HEK293T (cell line): ENCODE data around the gene NOD1.

Experiments
- CTCF ChIA-PET: fragments of 350-600 bp; formaldehyde crosslinking; extraction: SDS; loops from one replicate; lab custom pipeline; 2021; ENCODE audit warnings: antibody characterized with exemption, inconsistent platforms; lab: Yijun Ruan, JAX
- POLR2A ChIA-PET: fragments of 350-600 bp; formaldehyde crosslinking; extraction: SDS; loops from one replicate; lab custom pipeline; 2020; ENCODE audit warnings: antibody characterized with exemption, inconsistent platforms; lab: Yijun Ruan, JAX
- DNase-seq: peaks from one replicate; pipeline ENCODE4 v3.0.0; 2012; ENCODE audit warnings: mixed read lengths; ENCODE audit errors: extremely low spot score
- ARNT ChIP-seq: fragments of 450-650 bp; IDR thresholded peaks from 2 replicates; pipeline ENCODE4 v1.6.1; 2017; ENCODE audit warnings: mild to moderate bottlenecking
- BHLHE40 ChIP-seq: fragments of 450-650 bp; IDR thresholded peaks from 2 replicates; pipeline ENCODE4 v1.6.1; 2016; ENCODE audit warnings: mild to moderate bottlenecking, moderate library complexity, borderline replicate concordance
- CTBP1 ChIP-seq: fragments of 450-650 bp; IDR thresholded peaks from 2 replicates; pipeline ENCODE4 v1.6.1; 2016; ENCODE audit warnings: borderline replicate concordance
- ELF4 ChIP-seq: fragments of 450-650 bp; IDR thresholded peaks from 2 replicates; pipeline ENCODE4 v1.6.1; 2017; ENCODE audit warnings: antibody characterized with exemption
- FOXA1 ChIP-seq: fragments of 450-650 bp; IDR thresholded peaks from 2 replicates; pipeline ENCODE4 v1.6.1; 2016; ENCODE audit warnings: mild to moderate bottlenecking
- FOXK2 ChIP-seq: fragments of 450-650 bp; IDR thresholded peaks from 2 replicates; pipeline ENCODE4 v1.6.1; 2016; ENCODE audit warnings: mild to moderate bottlenecking
- FOXM1 ChIP-seq: fragments of 450-650 bp; IDR thresholded peaks from 2 replicates; pipeline ENCODE4 v1.6.1; 2017; ENCODE audit warnings: mild to moderate bottlenecking, borderline replicate concordance
- HDGF ChIP-seq: fragments of 450-650 bp; IDR thresholded peaks from 2 replicates; pipeline ENCODE4 v1.6.1; 2017; ENCODE audit warnings: antibody characterized with exemption, borderline replicate concordance
- L3MBTL2 ChIP-seq: fragments of 450-650 bp; conservative IDR thresholded peaks from 2 replicates; pipeline ENCODE4 v1.6.1; 2016; ENCODE audit warnings: mild to moderate bottlenecking
- LEF1 ChIP-seq: fragments of 450-650 bp; IDR thresholded peaks from 2 replicates; pipeline ENCODE4 v1.6.1; 2017; ENCODE audit warnings: mild to moderate bottlenecking, borderline replicate concordance
- NFRKB ChIP-seq: fragments of 450-650 bp; IDR thresholded peaks from 2 replicates; pipeline ENCODE4 v1.6.1; 2016; ENCODE audit warnings: mild to moderate bottlenecking, moderate library complexity
- PKNOX1 ChIP-seq: fragments of 450-650 bp; IDR thresholded peaks from 2 replicates; pipeline ENCODE4 v1.6.1; 2016
- SP1 ChIP-seq: fragments of 450-650 bp; IDR thresholded peaks from 2 replicates; pipeline ENCODE4 v1.6.1; 2017
- SUZ12 ChIP-seq: fragments of 450-650 bp; IDR thresholded peaks from 2 replicates; pipeline ENCODE4 v1.6.1; 2016; ENCODE audit warnings: mild to moderate bottlenecking
- TARDBP ChIP-seq: fragments of 450-650 bp; IDR thresholded peaks from 2 replicates; pipeline ENCODE4 v1.6.1; 2016
- ZNF384 ChIP-seq: fragments of 450-650 bp; IDR thresholded peaks from 2 replicates; pipeline ENCODE4 v1.6.1; 2016

NOD1 gene

GRCh38 chr7:30460246-30460633, 18.3 kb downstream of the NOD1 start:
- POLR2A ChIA-PET = no interaction called here
- CTCF ChIA-PET = no interaction called here
- no peak for DNase-seq
- no peak for TF ChIP-seq FOXK2
- TF ChIP-seq ELF4 = no peak
- TF ChIP-seq ZNF384 = no peak
- TF ChIP-seq SUZ12 = no peak
- TF ChIP-seq FOXM1 = no peak
- TF ChIP-seq PKNOX1 = no peak

GRCh38 chr7:30459591-30460245, 18.9 kb downstream of the NOD1 start:
- POLR2A ChIA-PET = no interaction called here
- CTCF ChIA-PET = interaction anchor here (1.0 kb wide), 1 partner anchor 9 kb away, joined by 3 read pairs; no protein-coding TSS in a partner anchor
- no peak for DNase-seq
- TF ChIP-seq FOXK2 = no peak
- TF ChIP-seq L3MBTL2 = no peak
- no peak for TF ChIP-seq SP1
- TF ChIP-seq TARDBP = no peak
- no peak for TF ChIP-seq FOXA1
- TF ChIP-seq HDGF = no peak
- TF ChIP-seq SUZ12 = no peak
- no peak for TF ChIP-seq LEF1
- TF ChIP-seq PKNOX1 = no peak
- TF ChIP-seq FOXM1 = no peak
- no peak for TF ChIP-seq ZNF384
- no peak for TF ChIP-seq CTBP1
- TF ChIP-seq NFRKB = no peak
- TF ChIP-seq ARNT = no peak
- TF ChIP-seq ELF4 = no peak
- no peak for TF ChIP-seq BHLHE40

GRCh38 chr7:30458311-30458710, 20.3 kb downstream of the NOD1 start:
- CTCF ChIA-PET = no interaction called here
- POLR2A ChIA-PET = no interaction called here
- DNase-seq = no peak
- TF ChIP-seq LEF1 = no peak
- no peak for TF ChIP-seq SUZ12
- TF ChIP-seq FOXM1 = no peak
- TF ChIP-seq HDGF = no peak
- no peak for TF ChIP-seq CTBP1
- TF ChIP-seq FOXK2 = no peak
- TF ChIP-seq SP1 = no peak
- no peak for TF ChIP-seq FOXA1
- TF ChIP-seq L3MBTL2 = no peak

GRCh38 chr7:30453921-30454320, 24.7 kb downstream of the NOD1 start:
- no peak for TF ChIP-seq BHLHE40
- no peak for TF ChIP-seq L3MBTL2
- no peak for TF ChIP-seq ELF4
- no peak for TF ChIP-seq FOXK2
- no peak for TF ChIP-seq FOXM1
- TF ChIP-seq SUZ12 = no peak
- ChIA-PET CTCF (no interaction called here), POLR2A (no interaction called here)
- no peak for DNase-seq

DNA sequence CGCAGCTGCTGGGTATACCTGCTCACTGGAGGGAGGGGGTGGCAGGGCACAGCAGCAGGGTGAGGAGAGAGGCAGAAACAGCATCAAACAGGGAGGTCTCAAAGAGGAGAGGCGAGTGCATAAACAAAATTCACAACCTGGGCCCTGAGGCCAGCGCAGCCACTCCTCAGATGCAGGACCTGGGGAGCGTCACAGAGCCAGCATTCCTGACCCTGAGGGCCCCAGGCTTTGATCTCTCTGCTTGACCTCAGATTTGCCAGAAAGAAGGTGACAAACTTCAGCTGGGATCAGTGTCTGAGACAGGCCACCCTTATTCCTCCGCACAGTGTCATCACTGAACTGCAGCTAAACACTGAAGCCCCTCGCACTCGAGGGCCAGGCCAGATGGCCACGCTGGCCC, 25.6 kb downstream of the NOD1 start:
- TF ChIP-seq ARNT (no peak), CTBP1 (no peak), SUZ12 (no peak), FOXM1 (no peak), TARDBP (no peak), FOXA1 (no peak), PKNOX1 (no peak), ZNF384 (no peak), L3MBTL2 (no peak), FOXK2 (no peak), HDGF (no peak), LEF1 (no peak), ELF4 (no peak)
- ChIA-PET POLR2A (no interaction called here), CTCF (no interaction called here)
- no peak for DNase-seq

GRCh38 chr7:30452280-30452930, 26.2 kb downstream of the NOD1 start:
- TF ChIP-seq L3MBTL2 (no peak), TARDBP (no peak), LEF1 (no peak), ZNF384 (no peak), FOXA1 (no peak), HDGF (no peak)
- POLR2A ChIA-PET = no interaction called here
- CTCF ChIA-PET = no interaction called here
- DNase-seq = no peak
